Endothelial cell of umbilical vein (primary cell): Measurements from ENCODE around the gene ACP2.

Source experiments
- EZH2 ChIP-seq: IDR thresholded peaks from 2 replicates; pipeline ENCODE4 v1.6.1; 2012; ENCODE audit warnings: borderline replicate concordance, low read depth, mild to moderate bottlenecking, moderate library complexity, low read length, inconsistent platforms; ENCODE audit not compliant: severe bottlenecking
- POLR2A ChIP-seq: IDR thresholded peaks from 2 replicates; pipeline ENCODE4 v1.6.1; 2012; ENCODE audit warnings: low read depth, mild to moderate bottlenecking, control low read depth, low read length
- POLR2AphosphoS5 ChIP-seq: IDR thresholded peaks from 2 replicates; pipeline ENCODE4 v1.6.1; 2012; ENCODE audit warnings: low read depth, mild to moderate bottlenecking, control low read depth, low read length, moderate library complexity; ENCODE audit not compliant: insufficient read depth
- TF ChIP-seq, protein P1 (sequence below), 2 donors: IDR thresholded peaks; 1 replicate in 1 of 2; 2 replicates in 1 of 2; pipeline ENCODE4 v1.5.1; 2011; ENCODE audit warnings: low read length in 2 of 2, mild to moderate bottlenecking in 2 of 2, moderate library complexity in 2 of 2, control low read depth in 1 of 2, inconsistent platforms in 1 of 2, low read depth in 1 of 2; ENCODE audit not compliant: insufficient read depth in 1 of 2; ENCODE audit errors: extremely low read depth in 1 of 2

DNA sequence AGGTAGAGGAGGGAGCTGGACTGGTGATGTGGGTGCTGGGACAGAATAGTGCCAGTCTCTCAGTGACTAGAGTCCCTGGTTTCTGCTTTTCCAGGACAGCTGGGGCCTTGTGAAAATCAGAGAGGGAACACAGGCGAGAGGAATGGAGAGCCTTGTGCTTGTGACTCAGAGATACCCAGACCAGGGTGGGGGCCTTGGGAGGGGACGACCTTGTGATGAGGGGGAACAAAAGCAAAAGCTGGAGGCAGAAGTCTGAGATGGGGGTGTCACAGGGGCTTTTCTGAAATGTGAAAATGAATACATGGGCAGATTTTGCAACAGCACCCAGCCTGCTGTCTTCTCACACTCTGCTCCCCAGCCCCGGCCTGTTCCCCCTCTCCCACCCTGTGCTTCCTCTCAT lies 5.8 kb upstream of the ACP2 start:
- no peak for TF ChIP-seq EZH2
- TF ChIP-seq, protein P1, sequence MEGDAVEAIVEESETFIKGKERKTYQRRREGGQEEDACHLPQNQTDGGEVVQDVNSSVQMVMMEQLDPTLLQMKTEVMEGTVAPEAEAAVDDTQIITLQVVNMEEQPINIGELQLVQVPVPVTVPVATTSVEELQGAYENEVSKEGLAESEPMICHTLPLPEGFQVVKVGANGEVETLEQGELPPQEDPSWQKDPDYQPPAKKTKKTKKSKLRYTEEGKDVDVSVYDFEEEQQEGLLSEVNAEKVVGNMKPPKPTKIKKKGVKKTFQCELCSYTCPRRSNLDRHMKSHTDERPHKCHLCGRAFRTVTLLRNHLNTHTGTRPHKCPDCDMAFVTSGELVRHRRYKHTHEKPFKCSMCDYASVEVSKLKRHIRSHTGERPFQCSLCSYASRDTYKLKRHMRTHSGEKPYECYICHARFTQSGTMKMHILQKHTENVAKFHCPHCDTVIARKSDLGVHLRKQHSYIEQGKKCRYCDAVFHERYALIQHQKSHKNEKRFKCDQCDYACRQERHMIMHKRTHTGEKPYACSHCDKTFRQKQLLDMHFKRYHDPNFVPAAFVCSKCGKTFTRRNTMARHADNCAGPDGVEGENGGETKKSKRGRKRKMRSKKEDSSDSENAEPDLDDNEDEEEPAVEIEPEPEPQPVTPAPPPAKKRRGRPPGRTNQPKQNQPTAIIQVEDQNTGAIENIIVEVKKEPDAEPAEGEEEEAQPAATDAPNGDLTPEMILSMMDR (IDR thresholded peaks at IDR 0.05; ENCODE audit: extremely low read depth in 1 of 2, insufficient read depth in 1 of 2, low read depth in 1 of 2, low read length in 2 of 2) = no peak
- no peak for TF ChIP-seq POLR2AphosphoS5
- peak; percentile 45 for TF ChIP-seq POLR2A
